Measurements from ENCODE around the gene FXN. TPM values are rescaled to one million over a fixed set of nuclear protein-coding genes. Genes with fewer than 3 reads are reported as not detected.
A peak's percentile ranks its signal among the peaks of the same experiment; 100 is the strongest.

FXN gene
- total RNA-seq, 1 experiment from 2014 or later, result 11.0 TPM

- TF ChIP-seq EZH2phosphoT487 (IDR thresholded peaks at IDR 0.05; ENCODE audit: borderline replicate concordance, low read length) (no peak), CTCF (conservative IDR thresholded peaks at IDR 0.05; ENCODE audit: low read depth, low read length) (no peak), EZH2 (IDR thresholded peaks at IDR 0.05; ENCODE audit: low read length, unreplicated experiment) (no peak)
- no peaks in the 10 kb centered on the region for H3K36me3 ChIP-seq (ENCODE audit: low read depth, low read length)
- no peak overlapping the region for H2AFZ ChIP-seq (ENCODE audit: low read length)
- no peaks in the 10 kb centered on the region for H3F3A ChIP-seq (ENCODE audit: low read length, unreplicated experiment)
- H3K27me3 ChIP-seq (ENCODE audit: low read length), result no peaks in the 10 kb centered on the region
- CTCF ChIA-PET, result no interaction called here
- H3K27ac ChIP-seq (ENCODE audit: low read length), result no peak overlapping the region
- no TSS peak for BruUV-seq (replicated peaks)
- DNase-seq, result peak; percentile 8
- intact Hi-C loops (cut with micrococcal nuclease), result no loop called here
- H3K9me2 ChIP-seq (replicated peaks; ENCODE audit: low read length), result no peaks in the 10 kb centered on the region
- H3K79me2 ChIP-seq (ENCODE audit: low read length), result peaks cover 2% of the 10 kb centered on the region
- no peaks in the 10 kb centered on the region for H3K4me1 ChIP-seq (ENCODE audit: insufficient read depth, low read length)
- H3K4me3 ChIP-seq (ENCODE audit: low read length), result no peak overlapping the region
- no peak for ATAC-seq
- no peak overlapping the region for H3K4me2 ChIP-seq (ENCODE audit: low read length)
- no peaks in the 10 kb centered on the region for H4K20me1 ChIP-seq (ENCODE audit: low read length)
- POLR2A ChIA-PET (ENCODE audit: unreplicated experiment), result no interaction called here
- H3K9ac ChIP-seq (ENCODE audit: low read length), result no peak overlapping the region
- no peaks in the 10 kb centered on the region for H3K9me3 ChIP-seq (ENCODE audit: low read length)
Measured at GRCh38 chr9:69030851-69031645, 4.5 kb upstream of the FXN start.

GRCh38 chr9:69034071-69034470, 1.5 kb upstream of the FXN start:
- intact Hi-C loops (cut with micrococcal nuclease), result no loop called here
- DNase-seq, result no peak

More at GRCh38 chr9:69034071-69034470, 1.5 kb upstream of the FXN start:
- ChIA-PET CTCF (no interaction called here), POLR2A (ENCODE audit: unreplicated experiment) (no interaction called here)
- Histone ChIP-seq H3K36me3 (ENCODE audit: low read depth, low read length) (no peaks in the 10 kb centered on the region), H3K79me2 (ENCODE audit: low read length) (peaks cover 28% of the 10 kb centered on the region), H3K27me3 (ENCODE audit: low read length) (no peaks in the 10 kb centered on the region), H3K9me2 (replicated peaks; ENCODE audit: low read length) (no peaks in the 10 kb centered on the region), H3K27ac (ENCODE audit: low read length) (no peak overlapping the region), H3F3A (ENCODE audit: low read length, unreplicated experiment) (no peaks in the 10 kb centered on the region), H2AFZ (ENCODE audit: low read length) (no peak overlapping the region), H3K4me3 (ENCODE audit: low read length) (no peak overlapping the region), H4K20me1 (ENCODE audit: low read length) (no peaks in the 10 kb centered on the region), H3K9ac (ENCODE audit: low read length) (no peak overlapping the region), H3K4me1 (ENCODE audit: insufficient read depth, low read length) (peaks cover 6% of the 10 kb centered on the region; the same call in 1 of the 2 replicates), H3K9me3 (ENCODE audit: low read length) (no peaks in the 10 kb centered on the region), H3K4me2 (ENCODE audit: low read length) (no peak overlapping the region)
- BruUV-seq (replicated peaks), result no TSS peak
- no peak for ATAC-seq
- no peak for TF ChIP-seq CTCF (conservative IDR thresholded peaks at IDR 0.05; ENCODE audit: low read depth, low read length)
- TF ChIP-seq EZH2 (IDR thresholded peaks at IDR 0.05; ENCODE audit: low read length, unreplicated experiment), result no peak
- TF ChIP-seq EZH2phosphoT487 (IDR thresholded peaks at IDR 0.05; ENCODE audit: borderline replicate concordance, low read length), result no peak
